Heart left ventricle (tissue), 16 donors: ENCODE results near the gene FAM111A. TPM values are rescaled to one million over a fixed set of nuclear protein-coding genes. Genes with fewer than 3 reads are reported as not detected.

ENCODE experiments used
- ATAC-seq, 4 donors: fragments of 200-7000 bp; cut with Tn5 transposase; one replicate each; pipeline ENCODE4 v1.9.1; 2020 to 2022; ENCODE audit warnings: moderate library complexity in 4 of 4, mild to moderate bottlenecking in 3 of 4, moderate number of reproducible peaks in 1 of 4
- DNase-seq, 5 donors: peaks; one replicate each; pipeline ENCODE4 v3.0.0-alpha.2; 2020
- H3K27ac ChIP-seq, 12 donors: fragments of 200-600 bp; sonication (generic) in 4 of 12; one replicate each; pipeline versions ENCODE4 v1.5.0 to v1.8.0; 2016 to 2022; ENCODE audit warnings: mild to moderate bottlenecking in 2 of 12
- H3K27me3 ChIP-seq, 9 donors: fragments of 200-600 bp; sonication (generic) in 2 of 9; one replicate each; pipeline versions ENCODE4 v1.5.1 to v1.8.0; 2016 to 2022; ENCODE audit warnings: mild to moderate bottlenecking in 3 of 9
- H3K36me3 ChIP-seq, 9 donors: fragments of 200-600 bp; sonication (generic) in 2 of 9; one replicate each; pipeline versions ENCODE4 v1.5.0 to v1.8.0; 2018 to 2022; ENCODE audit warnings: mild to moderate bottlenecking in 2 of 9
- H3K4me1 ChIP-seq, 12 donors: fragments of 200-600 bp; sonication (generic) in 4 of 12; one replicate each; pipeline versions ENCODE4 v1.5.0 to v1.8.0; 2016 to 2022; ENCODE audit warnings: mild to moderate bottlenecking in 3 of 12
- H3K4me3 ChIP-seq, 12 donors: fragments of 200-600 bp; sonication (generic) in 4 of 12; one replicate each; pipeline versions ENCODE4 v1.5.0 to v1.8.0; 2017 to 2022; ENCODE audit warnings: mild to moderate bottlenecking in 9 of 12, moderate library complexity in 4 of 12
- H3K9me3 ChIP-seq, 12 donors: fragments of 200-600 bp; sonication (generic) in 4 of 12; one replicate each; pipeline versions ENCODE4 v1.5.0 to v1.8.0; 2016 to 2022; ENCODE audit warnings: mild to moderate bottlenecking in 1 of 12
- POLR2A ChIP-seq, 2 donors: fragments of 450-650 bp; IDR thresholded peaks; one replicate each; pipeline ENCODE4 v1.6.1; 2017; ENCODE audit warnings: antibody characterized with exemption in 2 of 2, mild to moderate bottlenecking in 2 of 2, moderate library complexity in 2 of 2
- WGBS, 4 donors: extraction: QIAGEN DNeasy Blood & Tissue Kit in 2 of 4; methylation state at CpG; one replicate each; pipeline versions ENCODE4 v1.1.5 to v1.1.7; 2013 to 2018; 5-methylcytosine and 5-hydroxymethylcytosine counted together
- intact Hi-C, 10 donors: fragments of 100-400 bp; cut with DNase I; formaldehyde crosslinking; loops; one replicate each; pipeline versions ENCODE4 v1.11.1 to v1.14.2; 2022
- polyA plus RNA-seq, 2 donors: library from polyadenylated mRNA; stranded (reverse); fragments of 200-250 nt; gene quantifications; one replicate each; pipeline ENCODE4 v1.2.3, GENCODE V29; 2013
- total RNA-seq, 9 donors: library from RNA; depleted of rRNA in 2 of 9; stranded (reverse); fragments of >200 nt in 2 of 9; fragmentation: NEBNext Ultra II Directional in 3 of 9; extraction: Animal tissue kit (Norgen Biotek cat#: 25700) in 3 of 9; gene quantifications; one replicate each; pipeline versions ENCODE4 v1.1.0 to v1.2.4, GENCODE V29; 2016 to 2023
- TF ChIP-seq, protein P1 (sequence below), 12 donors: fragments of 200-600 bp; sonication (generic) in 4 of 12; IDR thresholded peaks; one replicate each; pipeline versions ENCODE4 v1.5.0 to v1.8.0; 2018 to 2022; ENCODE audit warnings: antibody characterized with exemption in 12 of 12, mild to moderate bottlenecking in 5 of 12
- donor health status: ischemic (EF 13 %, LVEDD 7.1; RV severe dilation, severe dysfunction).
- donor health status: healthy with polysubstance abuse.
- donor health status: DM: no; HTN: yes; CAD: no.
- donor health status: DM: no; HTN: no; CAD: no.
- donor health status: ischemic (EF 25% LVEDD 6.9; RV normal size, moderate dysfunction).
- donor health status: ischemic (EF 25% LVEDD 5.7; RV mildly dilated, moderate dysfunction).
- donor health status: healthy.
- donor health status: DM: yes; HTN: yes; CAD: no.
- donor health status: ischemic (EF 35%, LVEDD 5.7; RV mildly dilated, moderate dysfunction).
- donor health status: nonischemic (EF 11% LVEDD 7.7; RV severe dilation, severe dysfunction).
- donor health status: DM: yes; HTN: yes; CAD: no.
- donor health status: PGD.
- donor health status: ischemic (EF 29% LVEDD 5.4; RV normal size, mild dysfunction).
- donor health status: nonischemic (EF 23%, LVEDD 6.1; RV moderate dilation, normal function).

FAM111A gene
- total and polyA plus RNA-seq, 11 donors, result 3.3 to 38.3 (median 8.0) TPM

GRCh38 chr11:59199546-59200422 is 57.1 kb downstream of the FAM111A start:
- Histone ChIP-seq H3K9me3 (no peaks in the 10 kb centered on the region), H3K27me3 (no peaks in the 10 kb centered on the region), H3K4me1 (peaks cover 0 to 22% (median 8%) of the 10 kb centered on the region in 12 donors), H3K4me3 (no peak overlapping the region), H3K27ac (no peak overlapping the region), H3K36me3 (peaks cover 0 to 51% (median 9%) of the 10 kb centered on the region in 9 donors)
- peak in 1 of 4 donors; percentile 26 for ATAC-seq
- TF ChIP-seq, protein P1, sequence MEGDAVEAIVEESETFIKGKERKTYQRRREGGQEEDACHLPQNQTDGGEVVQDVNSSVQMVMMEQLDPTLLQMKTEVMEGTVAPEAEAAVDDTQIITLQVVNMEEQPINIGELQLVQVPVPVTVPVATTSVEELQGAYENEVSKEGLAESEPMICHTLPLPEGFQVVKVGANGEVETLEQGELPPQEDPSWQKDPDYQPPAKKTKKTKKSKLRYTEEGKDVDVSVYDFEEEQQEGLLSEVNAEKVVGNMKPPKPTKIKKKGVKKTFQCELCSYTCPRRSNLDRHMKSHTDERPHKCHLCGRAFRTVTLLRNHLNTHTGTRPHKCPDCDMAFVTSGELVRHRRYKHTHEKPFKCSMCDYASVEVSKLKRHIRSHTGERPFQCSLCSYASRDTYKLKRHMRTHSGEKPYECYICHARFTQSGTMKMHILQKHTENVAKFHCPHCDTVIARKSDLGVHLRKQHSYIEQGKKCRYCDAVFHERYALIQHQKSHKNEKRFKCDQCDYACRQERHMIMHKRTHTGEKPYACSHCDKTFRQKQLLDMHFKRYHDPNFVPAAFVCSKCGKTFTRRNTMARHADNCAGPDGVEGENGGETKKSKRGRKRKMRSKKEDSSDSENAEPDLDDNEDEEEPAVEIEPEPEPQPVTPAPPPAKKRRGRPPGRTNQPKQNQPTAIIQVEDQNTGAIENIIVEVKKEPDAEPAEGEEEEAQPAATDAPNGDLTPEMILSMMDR (IDR thresholded peaks at IDR 0.05), result no peak
- no peak for TF ChIP-seq POLR2A (IDR thresholded peaks at IDR 0.05)
- intact Hi-C loops, result no loop called here
- WGBS, 4 donors, result 81 to 83% (median 83%) methylated on average over 14 of the region's 14 CpGs
- no peak for DNase-seq

DNA sequence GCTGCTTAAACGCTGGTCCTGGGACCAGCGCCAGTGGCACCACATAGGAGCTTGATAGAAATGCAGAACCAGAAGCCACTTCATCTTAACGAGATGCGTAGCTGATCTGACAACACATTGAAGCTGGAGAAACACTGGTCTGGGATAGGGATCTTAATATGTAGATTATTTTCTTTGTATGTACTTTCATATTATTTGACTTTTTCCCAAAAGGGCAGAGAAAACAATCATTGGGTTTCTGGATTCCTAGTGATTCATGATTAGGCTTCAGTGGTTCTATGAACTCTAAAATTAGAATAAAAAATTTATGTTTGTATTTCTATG is 57.7 kb downstream of the FAM111A start:
- TF ChIP-seq, protein P1 (IDR thresholded peaks at IDR 0.05), result no peak
- TF ChIP-seq POLR2A (IDR thresholded peaks at IDR 0.05), result no peak
- no peaks in the 10 kb centered on the region for H3K9me3 ChIP-seq
- ATAC-seq (peak in 2 of 4 donors; percentile 30 to 41), DNase-seq (no peak)
- no peak overlapping the region for H3K27ac ChIP-seq
- no peaks in the 10 kb centered on the region for H3K27me3 ChIP-seq
- intact Hi-C loops, result no loop called here
- H3K4me3 ChIP-seq, result no peak overlapping the region
- WGBS, 4 donors, result 30 to 40% (median 33%) methylated on average over 4 of the region's 4 CpGs
- H3K4me1 ChIP-seq, result peaks cover 0 to 22% (median 8%) of the 10 kb centered on the region in 12 donors
- H3K36me3 ChIP-seq, result peaks cover 0 to 51% (median 8%) of the 10 kb centered on the region in 9 donors

DNA sequence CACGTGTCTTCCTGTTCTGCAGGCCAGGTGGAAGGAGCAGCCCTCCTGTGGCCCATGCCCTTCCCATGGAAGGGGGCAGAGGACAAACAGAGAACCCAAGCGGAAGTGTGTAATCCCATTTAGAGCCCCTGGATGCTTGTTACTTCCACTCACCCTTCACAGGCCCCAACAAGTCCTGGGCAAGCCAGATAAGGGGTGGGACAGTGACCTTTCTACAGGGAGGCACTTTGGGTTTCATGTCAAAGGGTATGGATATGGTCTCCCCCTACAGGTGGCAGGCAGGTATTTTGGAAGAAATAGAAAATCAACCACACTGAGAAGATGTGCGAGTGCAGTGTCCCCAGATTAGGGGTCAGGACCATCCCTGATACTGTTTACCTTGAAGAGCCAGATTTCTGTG is 58.7 kb downstream of the FAM111A start:
- TF ChIP-seq POLR2A (IDR thresholded peaks at IDR 0.05), result no peak
- TF ChIP-seq, protein P1 (IDR thresholded peaks at IDR 0.05), result no peak
- Histone ChIP-seq H3K4me1 (peaks cover 0 to 22% (median 8%) of the 10 kb centered on the region in 12 donors), H3K9me3 (no peaks in the 10 kb centered on the region), H3K4me3 (no peak overlapping the region), H3K27me3 (no peaks in the 10 kb centered on the region), H3K27ac (no peak overlapping the region), H3K36me3 (peaks cover 0 to 46% (median 3%) of the 10 kb centered on the region in 9 donors)
- intact Hi-C loops, result no loop called here
- 94 to 98% (median 97%) methylated on average over 3 of the region's 3 CpGs for WGBS, 4 donors
- DNase-seq, result no peak
- no peak for ATAC-seq

Other genes starting within 250 kb of the FAM111A start
- gene GLYATL1, start 203.4 kb upstream of the FAM111A start, total RNA-seq, result 1 to 10 TPM in 1 of 9 donors, not detected in 8; 1.6 TPM
- not detected for gene GLYATL1, start 203.4 kb upstream of the FAM111A start, polyA plus RNA-seq
- gene GLYATL1B, start 56.5 kb upstream of the FAM111A start, total RNA-seq, result not detected
- gene GLYATL1B, start 56.5 kb upstream of the FAM111A start, polyA plus RNA-seq, result not detected
- 1 to 10 TPM in 1 of 9 donors, under 1 TPM in 5, not detected in 3; 0.28 to 4.8 (median 0.41) TPM for gene FAM111B, start 35.6 kb upstream of the FAM111A start, total RNA-seq
- gene FAM111B, start 35.6 kb upstream of the FAM111A start, polyA plus RNA-seq, result under 1 TPM in 1 of 2 donors, not detected in 1; 0.18 TPM
- 1 to 10 TPM in 8 of 9 donors, under 1 TPM in 1; 0.74 to 6.8 (median 2.1) TPM for gene DTX4, start 29.3 kb downstream of the FAM111A start, total RNA-seq
- 1 to 10 TPM in 1 of 2 donors, under 1 TPM in 1; 0.76 to 1.1 TPM for gene DTX4, start 29.3 kb downstream of the FAM111A start, polyA plus RNA-seq
- 10 to 100 TPM in 3 of 9 donors, 1 to 10 TPM in 6; 2.8 to 78.6 (median 7.1) TPM for gene MPEG1, start 70.1 kb downstream of the FAM111A start, total RNA-seq
- gene MPEG1, start 70.1 kb downstream of the FAM111A start, polyA plus RNA-seq, result 1 to 10 TPM; 1.4 to 3.6 TPM
- gene OR5AN1, start 216.0 kb downstream of the FAM111A start, total RNA-seq, result not detected
- gene OR5AN1, start 216.0 kb downstream of the FAM111A start, polyA plus RNA-seq, result not detected